Left ventricle myocardium superior (tissue), 1 donor: ENCODE data around the gene CSRNP3. TPM values are rescaled to one million over a fixed set of nuclear protein-coding genes. Genes with fewer than 3 reads are reported as not detected.
A peak's percentile ranks its signal among the peaks of the same experiment; 100 is the strongest.

ENCODE experiments used
- ATAC-seq: fragments of 200-7000 bp; cut with Tn5 transposase; one replicate; pipeline ENCODE4 v1.9.1; 2020; ENCODE audit warnings: mild to moderate bottlenecking, moderate library complexity
- DNase-seq: peaks from one replicate; pipeline ENCODE4 v3.0.0-alpha.2; 2020
- intact Hi-C: fragments of 100-400 bp; cut with micrococcal nuclease; formaldehyde crosslinking; loops from one replicate; pipeline ENCODE4 v1.11.0; 2022
- total RNA-seq: library from RNA; stranded (reverse); fragmentation: NEBNext Ultra II Directional; extraction: Animal tissue kit (Norgen Biotek cat#: 25700); gene quantifications from one replicate; pipeline ENCODE4 v1.2.1, GENCODE V29; 2021
- donor health status: DM: no; HTN: yes; CAD: no; lungs with severe emphysema.

Gene CSRNP3
- total RNA-seq, 1 donor from 2014 or later: 4.2 TPM

DNA sequence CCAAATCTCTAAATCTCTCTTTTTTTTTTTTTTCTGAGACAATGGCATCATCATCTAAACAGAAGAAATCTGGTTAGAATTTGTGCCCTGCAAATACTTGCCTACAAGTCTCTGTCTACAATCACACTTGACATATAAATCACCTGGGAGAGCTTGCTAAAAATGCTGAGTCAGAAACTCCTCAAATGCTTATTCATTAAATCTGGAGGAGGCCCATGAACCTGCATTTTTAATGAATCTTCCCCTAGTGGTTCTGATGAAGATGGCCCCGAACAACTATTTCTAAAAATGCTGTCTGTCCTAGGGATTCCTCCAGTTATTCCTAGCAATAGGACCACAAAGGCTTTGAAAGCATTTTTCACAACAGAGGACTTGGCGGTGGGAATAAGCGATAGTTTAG is 1.6 kb upstream of the CSRNP3 start:
- intact Hi-C loops: no loop called here
- no peak for ATAC-seq
- DNase-seq: no peak

- DNase-seq (no peak), ATAC-seq (no peak)
- intact Hi-C loops: no loop called here
Measured at GRCh38 chr2:165470361-165470760, 863 bp downstream of the CSRNP3 start.

DNA sequence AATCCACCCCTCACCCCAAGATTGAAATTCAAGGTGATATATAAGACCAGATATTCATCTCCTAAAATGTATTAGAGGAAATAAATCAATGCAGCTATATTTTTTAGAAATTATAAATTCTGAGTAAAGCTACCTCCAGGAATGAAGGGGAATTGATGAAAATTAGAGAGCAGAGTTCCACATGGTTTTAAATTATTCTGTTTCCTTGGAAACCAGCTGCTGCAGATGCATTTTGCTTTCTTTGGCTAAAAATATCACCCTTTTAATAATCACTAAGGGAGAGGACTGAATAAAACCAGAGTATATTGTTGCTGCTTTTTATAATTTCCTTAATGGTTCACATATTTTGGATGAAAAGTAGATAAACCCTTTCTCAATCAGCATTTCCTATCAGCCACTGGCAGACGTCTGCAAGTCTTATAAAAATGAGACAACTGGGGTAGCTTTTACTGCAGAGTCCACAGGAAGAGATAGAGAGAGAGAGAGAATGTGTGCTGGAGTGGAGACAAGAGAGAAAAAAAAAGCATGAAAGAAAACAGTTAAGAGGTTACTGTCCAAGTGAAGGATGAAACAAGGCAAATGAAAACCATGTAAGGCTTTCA is 2.0 kb downstream of the CSRNP3 start:
- intact Hi-C loops: no loop called here
- DNase-seq: no peak
- peak; percentile 37 for ATAC-seq

GRCh38 chr2:165472922-165473321 is 3.4 kb downstream of the CSRNP3 start:
- intact Hi-C loops: no loop called here
- ATAC-seq (no peak), DNase-seq (no peak)

GRCh38 chr2:165474619-165475276 is 5.2 kb downstream of the CSRNP3 start:
- intact Hi-C loops: no loop called here
- no peak for ATAC-seq
- DNase-seq: no peak

DNA sequence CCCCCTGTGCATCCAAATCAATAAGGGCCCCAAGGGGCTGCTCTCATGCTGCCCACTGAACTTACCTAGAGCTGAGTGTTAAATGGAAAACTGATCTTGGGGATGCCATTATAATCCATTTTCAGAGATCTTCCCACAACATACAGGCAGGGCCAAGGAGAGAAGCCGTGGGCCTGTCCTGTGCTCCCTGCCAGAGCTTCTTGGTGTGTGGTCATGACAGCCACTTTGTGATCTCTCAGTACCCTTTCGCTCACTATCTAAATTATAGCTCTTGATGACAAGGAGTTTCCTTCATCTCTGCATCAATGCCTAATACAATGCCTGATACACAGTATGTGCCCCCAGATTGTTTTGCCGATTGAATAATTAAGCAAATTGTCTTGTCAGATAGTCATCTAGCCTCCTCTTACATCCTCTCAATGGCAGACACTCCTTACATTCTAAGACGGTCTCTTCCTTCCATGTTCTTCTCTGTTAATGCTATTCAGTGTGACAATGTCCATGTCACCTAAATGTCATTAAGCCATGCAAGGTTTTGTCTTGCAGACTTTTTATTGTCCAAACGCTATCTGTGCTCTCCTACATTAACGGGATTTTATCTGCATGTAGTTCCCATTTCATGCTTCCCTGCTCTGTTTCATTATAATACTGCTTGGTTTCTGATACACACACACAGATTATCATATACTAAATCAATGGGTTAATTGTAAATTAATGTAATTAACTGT is 5.9 kb downstream of the CSRNP3 start:
- DNase-seq (no peak), ATAC-seq (no peak)
- intact Hi-C loops: no loop called here

GRCh38 chr2:165479856-165480255 is 10.4 kb downstream of the CSRNP3 start:
- no peak for DNase-seq
- intact Hi-C loops: no loop called here
- ATAC-seq: no peak

GRCh38 chr2:165494573-165494972 is 25.1 kb downstream of the CSRNP3 start:
- ATAC-seq (no peak), DNase-seq (no peak)
- intact Hi-C loops: no loop called here

GRCh38 chr2:165497659-165498317 is 28.3 kb downstream of the CSRNP3 start:
- no peak for ATAC-seq
- DNase-seq: no peak
- intact Hi-C loops: no loop called here

- DNase-seq (no peak), ATAC-seq (no peak)
- intact Hi-C loops: no loop called here
Measured at GRCh38 chr2:165499131-165499530, 29.6 kb downstream of the CSRNP3 start.

GRCh38 chr2:165500001-165500400 is 30.5 kb downstream of the CSRNP3 start:
- no peak for DNase-seq
- intact Hi-C loops: no loop called here
- ATAC-seq: no peak

GRCh38 chr2:165500816-165501215 is 31.3 kb downstream of the CSRNP3 start:
- intact Hi-C loops: no loop called here
- DNase-seq: no peak
- ATAC-seq: no peak

- intact Hi-C loops: no loop called here
- ATAC-seq (no peak), DNase-seq (no peak)
Measured at GRCh38 chr2:165505514-165505913, 36.0 kb downstream of the CSRNP3 start.

DNA sequence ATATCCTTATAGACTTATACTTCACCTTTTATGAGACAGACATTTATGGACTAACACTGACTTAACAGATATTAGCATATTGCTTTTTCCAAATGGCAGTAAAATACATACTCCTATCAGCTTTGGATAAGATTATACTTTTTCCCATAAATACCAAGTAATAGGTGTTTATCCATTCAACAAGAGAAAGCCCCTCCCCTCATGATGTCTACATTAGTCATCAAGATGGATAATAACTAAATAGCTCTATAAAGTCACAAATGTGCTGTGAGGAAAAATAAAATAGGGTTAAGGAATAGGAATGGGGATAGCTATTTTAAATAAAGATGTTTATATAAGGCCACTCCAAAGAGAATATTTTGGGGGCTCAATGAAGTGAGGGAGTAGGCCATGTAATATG is 39.4 kb downstream of the CSRNP3 start:
- intact Hi-C loops: no loop called here
- DNase-seq: no peak
- no peak for ATAC-seq

DNA sequence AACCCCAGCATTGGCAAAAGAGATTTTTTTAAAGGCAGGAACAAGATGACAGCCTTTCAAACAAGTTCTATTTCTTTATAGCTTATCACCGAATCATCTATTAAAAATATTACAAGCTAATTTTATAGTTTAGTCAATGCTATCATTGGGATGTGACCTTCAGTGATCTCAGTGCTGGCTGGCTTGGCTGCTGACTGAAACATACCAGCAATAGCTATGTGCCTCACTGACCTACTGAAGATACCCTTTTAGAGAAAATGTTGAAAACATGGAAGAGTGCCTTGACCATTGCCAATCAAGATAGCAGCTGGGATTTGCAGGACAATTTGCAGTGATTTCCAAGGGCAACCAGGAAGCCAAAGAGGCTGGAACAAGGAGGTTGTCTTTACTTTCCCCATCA is 44.0 kb downstream of the CSRNP3 start:
- DNase-seq (no peak), ATAC-seq (peak; percentile 65)
- intact Hi-C loops: no loop called here

DNA sequence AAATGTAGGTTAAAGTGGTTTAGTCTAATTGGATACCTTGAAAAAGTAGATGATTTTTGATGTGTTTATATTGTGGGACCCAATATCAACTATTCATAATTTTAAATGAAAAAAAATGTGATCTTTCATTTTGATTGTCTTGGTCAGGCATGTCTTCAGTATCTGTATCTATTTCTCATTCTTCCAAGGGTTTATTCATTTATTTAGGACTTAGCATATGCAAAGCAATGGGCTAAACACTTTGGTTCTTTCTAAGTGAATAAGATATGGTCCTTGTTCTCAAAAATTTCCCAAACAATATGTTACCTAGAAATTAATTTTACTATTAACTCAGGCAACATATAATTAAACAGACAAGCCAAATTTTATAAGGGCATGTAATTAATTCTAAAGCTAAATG is 49.1 kb downstream of the CSRNP3 start:
- ATAC-seq (no peak), DNase-seq (no peak)
- intact Hi-C loops: no loop called here

GRCh38 chr2:165522719-165523118 is 53.2 kb downstream of the CSRNP3 start:
- DNase-seq: no peak
- ATAC-seq: no peak
- intact Hi-C loops: no loop called here

DNA sequence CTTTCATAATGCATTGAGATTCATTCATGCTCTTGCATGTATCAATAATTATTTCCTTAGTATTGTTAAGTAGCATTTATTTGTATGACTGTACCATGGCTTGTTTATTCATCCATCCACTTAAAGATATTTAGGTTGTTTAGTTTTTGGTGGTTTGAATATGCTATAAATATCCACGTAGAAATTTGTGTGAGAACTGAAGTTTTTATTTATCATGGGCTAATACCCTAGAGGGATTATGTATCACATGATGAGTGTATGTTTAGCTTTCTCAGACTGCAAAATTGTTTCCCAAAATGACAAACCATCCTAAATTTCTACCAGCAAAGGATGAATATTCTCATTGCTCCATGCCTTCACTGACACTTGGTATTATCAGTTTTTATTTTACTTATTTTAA is 55.2 kb downstream of the CSRNP3 start:
- intact Hi-C loops: no loop called here

GRCh38 chr2:165528691-165529090 is 59.2 kb downstream of the CSRNP3 start:
- intact Hi-C loops: no loop called here
- DNase-seq (no peak), ATAC-seq (no peak)

More for the DNA sequence above, 55.2 kb downstream of the CSRNP3 start:
- no peak for ATAC-seq
- no peak for DNase-seq

DNA sequence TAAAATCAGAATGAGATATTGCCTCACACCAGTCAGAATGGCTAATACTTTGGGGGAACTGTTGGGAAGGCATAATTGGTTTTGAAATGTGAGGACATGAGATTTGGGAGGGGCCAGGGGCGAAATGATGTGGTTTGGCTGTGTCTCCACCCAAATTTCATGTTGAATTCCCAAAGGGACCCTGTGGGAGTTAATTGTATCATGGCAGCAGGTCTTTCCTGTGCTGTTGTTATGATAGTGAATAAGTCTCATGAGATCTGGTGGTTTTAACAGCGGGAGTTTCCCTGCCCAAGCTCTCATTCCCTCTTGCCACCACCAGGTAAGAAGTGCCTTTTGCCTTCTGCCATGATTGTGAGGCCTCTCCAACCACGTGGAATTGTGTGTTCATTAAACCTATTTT is 59.6 kb downstream of the CSRNP3 start:
- intact Hi-C loops: no loop called here
- no peak for DNase-seq
- ATAC-seq: no peak
